PC-3 (cell line): ENCODE data around the gene CNGA1. TPM values are rescaled to one million over a fixed set of nuclear protein-coding genes. Genes with fewer than 3 reads are reported as not detected.

ENCODE experiments used
- ATAC-seq: fragments of 200-7000 bp; cut with Tn5 transposase; 2 replicates; pipeline ENCODE4 v1.9.1; 2020; ENCODE audit warnings: mild to moderate bottlenecking, moderate library complexity
- BruUV-seq: library from RNA; stranded (reverse); fragments of 400-500 nt; replicated peaks from 2 replicates; lab custom pipeline; 2021; lab: Mats Ljungman, UMichigan
- CTCF ChIA-PET: fragments of 300-600 bp; sonication (Branson Sonifier 250); formaldehyde crosslinking; loops from one replicate; lab custom pipeline; 2022; ENCODE audit warnings: antibody characterized with exemption; lab: Charles Lee
- POLR2A ChIA-PET: fragments of 300-600 bp; sonication (Branson Sonifier 250); formaldehyde crosslinking; loops from one replicate; lab custom pipeline; 2022; ENCODE audit warnings: antibody characterized with exemption; ENCODE audit not compliant: unreplicated experiment; lab: Charles Lee
- DNase-seq: peaks from one replicate; pipeline ENCODE4 v3.0.0-alpha.2; 2015
- H2AFZ ChIP-seq: fragments of 300-600 bp; sonication (generic); 2 replicates; pipeline ENCODE4 v1.6.0; 2016; ENCODE audit warnings: antibody characterized with exemption, low read length
- H3F3A ChIP-seq: fragments of 300-600 bp; sonication (generic); one replicate; pipeline ENCODE4 v1.6.0; 2017; ENCODE audit warnings: antibody characterized with exemption, low read length, control low read depth, mild to moderate bottlenecking; ENCODE audit not compliant: unreplicated experiment
- H3K27ac ChIP-seq: fragments of 300-600 bp; sonication (generic); 2 replicates; pipeline ENCODE4 v1.5.1; 2016; ENCODE audit warnings: mild to moderate bottlenecking, low read length
- H3K27me3 ChIP-seq: fragments of 300-600 bp; sonication (generic); 2 replicates; pipeline ENCODE4 v1.6.1; 2016; ENCODE audit warnings: low read length, mixed read lengths
- H3K36me3 ChIP-seq: fragments of 300-600 bp; sonication (generic); 2 replicates; pipeline ENCODE4 v1.6.1; 2016; ENCODE audit warnings: low read depth, mixed run types, low read length, mixed read lengths
- H3K4me1 ChIP-seq: fragments of 300-600 bp; sonication (generic); 2 replicates; pipeline ENCODE4 v1.5.1; 2016; ENCODE audit warnings: low read length; ENCODE audit not compliant: insufficient read depth
- H3K4me2 ChIP-seq: fragments of 300-600 bp; sonication (generic); 2 replicates; pipeline ENCODE4 v1.6.0; 2016; ENCODE audit warnings: low read length
- H3K4me3 ChIP-seq: fragments of 300-600 bp; sonication (generic); 2 replicates; pipeline ENCODE4 v1.5.1; 2016; ENCODE audit warnings: mild to moderate bottlenecking, low read length, mixed read lengths
- H3K79me2 ChIP-seq: fragments of 300-600 bp; sonication (generic); 2 replicates; pipeline ENCODE4 v1.6.1; 2017; ENCODE audit warnings: low read length, mixed read lengths
- H3K9ac ChIP-seq: fragments of 300-600 bp; sonication (generic); 2 replicates; pipeline ENCODE4 v1.6.0; 2016; ENCODE audit warnings: mild to moderate bottlenecking, low read length
- H3K9me2 ChIP-seq: fragments of 300-600 bp; sonication (generic); replicated peaks from 2 replicates; pipeline ENCODE4 v1.6.1; 2016; ENCODE audit warnings: mixed run types, low read length, mixed read lengths
- H3K9me3 ChIP-seq: fragments of 300-600 bp; sonication (generic); 2 replicates; pipeline ENCODE4 v1.6.1; 2016; ENCODE audit warnings: low read length, mixed read lengths
- H4K20me1 ChIP-seq: fragments of 300-600 bp; sonication (generic); 2 replicates; pipeline ENCODE4 v1.6.1; 2016; ENCODE audit warnings: low read length, mixed read lengths
- EZH2 ChIP-seq: fragments of 300-600 bp; sonication (generic); IDR thresholded peaks from one replicate; pipeline ENCODE4 v1.6.1; 2017; ENCODE audit warnings: antibody characterized with exemption, mild to moderate bottlenecking, low read length; ENCODE audit not compliant: unreplicated experiment
- EZH2phosphoT487 ChIP-seq: fragments of 300-600 bp; sonication (generic); IDR thresholded peaks from 2 replicates; pipeline ENCODE4 v1.6.1; 2018; ENCODE audit warnings: mild to moderate bottlenecking, antibody characterized with exemption, low read length, borderline replicate concordance
- intact Hi-C: fragments of 100-400 bp; cut with micrococcal nuclease; formaldehyde crosslinking; loops from 2 replicates; pipeline ENCODE4 v1.9.0; 2023
- total RNA-seq: library from RNA; depleted of rRNA; stranded (reverse); fragments of >200 nt; gene quantifications from 2 replicates; pipeline ENCODE4 v1.2.3, GENCODE V29; 2014
- TF ChIP-seq, protein P1 (sequence below): fragments of 300-600 bp; sonication (generic); conservative IDR thresholded peaks from 2 replicates; pipeline ENCODE4 v1.5.1; 2017; ENCODE audit warnings: antibody characterized with exemption, low read depth, mild to moderate bottlenecking, low read length

The CNGA1 gene
- total RNA-seq, 1 experiment from 2014 or later = 1.1 TPM

DNA sequence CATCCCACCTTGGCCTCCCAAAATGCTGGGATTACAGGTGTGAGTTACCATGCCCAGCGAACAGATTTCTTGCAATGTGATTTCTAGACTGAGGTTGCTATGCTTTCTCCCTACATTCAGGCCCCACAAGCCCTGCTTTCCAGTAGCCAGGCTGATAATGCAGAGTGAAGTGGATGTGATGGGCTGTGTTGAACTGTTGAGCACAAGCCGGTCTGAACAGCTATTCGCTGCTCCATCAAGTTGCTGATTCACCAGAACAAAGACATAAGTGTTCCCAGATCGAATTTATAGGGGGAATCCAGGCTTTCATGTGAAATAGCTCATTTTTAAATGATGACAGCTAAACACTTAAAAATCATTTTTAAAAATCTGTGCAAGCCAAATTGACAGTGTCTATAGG is 8.0 kb upstream of the CNGA1 start:
- ATAC-seq (no peak), DNase-seq (no peak)
- Histone ChIP-seq H3K9me2 (no peaks in the 10 kb centered on the region), H3K4me3 (no peak overlapping the region), H3K9ac (no peak overlapping the region), H3K4me2 (no peak overlapping the region), H3F3A (no peaks in the 10 kb centered on the region), H3K9me3 (no peaks in the 10 kb centered on the region), H3K27me3 (no peaks in the 10 kb centered on the region), H2AFZ (no peak overlapping the region), H3K36me3 (peaks cover 26% of the 10 kb centered on the region), H4K20me1 (no peaks in the 10 kb centered on the region), H3K4me1 (no peaks in the 10 kb centered on the region), H3K27ac (no peak overlapping the region), H3K79me2 (peaks cover 8% of the 10 kb centered on the region)
- POLR2A ChIA-PET = no interaction called here
- TF ChIP-seq, protein P1, sequence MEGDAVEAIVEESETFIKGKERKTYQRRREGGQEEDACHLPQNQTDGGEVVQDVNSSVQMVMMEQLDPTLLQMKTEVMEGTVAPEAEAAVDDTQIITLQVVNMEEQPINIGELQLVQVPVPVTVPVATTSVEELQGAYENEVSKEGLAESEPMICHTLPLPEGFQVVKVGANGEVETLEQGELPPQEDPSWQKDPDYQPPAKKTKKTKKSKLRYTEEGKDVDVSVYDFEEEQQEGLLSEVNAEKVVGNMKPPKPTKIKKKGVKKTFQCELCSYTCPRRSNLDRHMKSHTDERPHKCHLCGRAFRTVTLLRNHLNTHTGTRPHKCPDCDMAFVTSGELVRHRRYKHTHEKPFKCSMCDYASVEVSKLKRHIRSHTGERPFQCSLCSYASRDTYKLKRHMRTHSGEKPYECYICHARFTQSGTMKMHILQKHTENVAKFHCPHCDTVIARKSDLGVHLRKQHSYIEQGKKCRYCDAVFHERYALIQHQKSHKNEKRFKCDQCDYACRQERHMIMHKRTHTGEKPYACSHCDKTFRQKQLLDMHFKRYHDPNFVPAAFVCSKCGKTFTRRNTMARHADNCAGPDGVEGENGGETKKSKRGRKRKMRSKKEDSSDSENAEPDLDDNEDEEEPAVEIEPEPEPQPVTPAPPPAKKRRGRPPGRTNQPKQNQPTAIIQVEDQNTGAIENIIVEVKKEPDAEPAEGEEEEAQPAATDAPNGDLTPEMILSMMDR = no peak
- TF ChIP-seq EZH2 = no peak
- no peak for TF ChIP-seq EZH2phosphoT487
- CTCF ChIA-PET = no interaction called here
- intact Hi-C loops = no loop called here
- BruUV-seq = no TSS peak

DNA sequence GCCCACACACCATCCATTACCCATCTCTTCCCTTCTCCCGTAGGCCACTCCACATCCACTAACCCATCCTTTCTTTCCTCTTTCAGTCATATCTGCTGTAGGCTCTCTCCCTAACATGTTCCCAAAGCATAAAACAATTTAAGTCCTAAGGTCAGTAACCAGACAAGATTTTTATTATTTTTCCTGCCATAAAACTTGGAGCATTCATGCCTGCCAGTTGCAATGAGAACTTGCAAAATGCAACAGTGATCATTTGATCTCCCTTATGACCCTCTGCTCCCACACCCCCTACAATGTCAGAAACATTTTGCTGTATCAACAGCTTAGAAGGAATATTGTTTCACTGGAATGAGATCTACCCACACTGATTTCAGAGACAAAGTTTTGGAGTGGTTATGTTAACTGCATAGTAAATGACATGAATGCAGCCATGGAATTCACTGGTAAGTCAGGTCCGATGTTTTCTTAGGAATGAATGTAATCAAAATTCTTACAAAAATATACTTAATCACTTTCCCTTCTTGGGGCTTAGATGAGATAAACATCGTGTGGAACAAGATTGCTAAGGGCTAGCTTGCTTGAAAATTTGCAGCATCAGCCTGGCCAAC is 5.8 kb upstream of the CNGA1 start:
- H3K9me2 ChIP-seq = no peaks in the 10 kb centered on the region

DNA sequence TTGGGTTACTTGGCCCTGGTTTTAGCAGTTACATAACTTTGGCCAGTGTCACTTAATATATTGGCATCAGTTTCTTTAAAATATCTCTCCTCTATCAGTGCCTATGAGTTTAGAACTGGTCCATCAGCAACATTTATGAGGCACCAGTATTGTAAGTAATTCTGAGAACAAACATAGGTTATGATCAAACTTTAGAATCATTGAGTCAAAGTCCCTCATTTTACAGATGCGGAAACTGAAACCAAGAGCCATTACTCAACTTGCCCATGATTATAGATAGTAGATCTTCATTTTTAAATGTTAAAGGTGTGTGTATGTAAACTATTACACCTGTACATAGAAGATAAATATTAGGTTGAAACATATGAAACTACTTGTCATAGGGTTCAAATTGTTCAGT is 4.6 kb upstream of the CNGA1 start:
- intact Hi-C loops = no loop called here
- no TSS peak for BruUV-seq
- POLR2A ChIA-PET = no interaction called here

More for the DNA sequence above, 5.8 kb upstream of the CNGA1 start:
- Histone ChIP-seq H3K4me3 (no peak overlapping the region), H3K4me2 (no peak overlapping the region), H3K36me3 (peaks cover 16% of the 10 kb centered on the region), H2AFZ (no peak overlapping the region), H4K20me1 (no peaks in the 10 kb centered on the region), H3K27me3 (no peaks in the 10 kb centered on the region), H3K4me1 (peaks cover 8% of the 10 kb centered on the region), H3K79me2 (peaks cover 30% of the 10 kb centered on the region), H3F3A (no peaks in the 10 kb centered on the region), H3K27ac (no peak overlapping the region), H3K9me3 (no peaks in the 10 kb centered on the region), H3K9ac (no peak overlapping the region)
- ATAC-seq (no peak), DNase-seq (no peak)
- CTCF ChIA-PET = no interaction called here
- POLR2A ChIA-PET = no interaction called here
- TF ChIP-seq EZH2phosphoT487 (no peak), EZH2 (no peak)
- TF ChIP-seq, protein P1 = no peak
- intact Hi-C loops = no loop called here
- no TSS peak for BruUV-seq

More for the DNA sequence above, 4.6 kb upstream of the CNGA1 start:
- Histone ChIP-seq H3K4me1 (peaks cover 8% of the 10 kb centered on the region), H3K27ac (no peak overlapping the region), H2AFZ (no peak overlapping the region), H3K4me3 (no peak overlapping the region), H3K27me3 (no peaks in the 10 kb centered on the region), H3K9me2 (no peaks in the 10 kb centered on the region), H3K4me2 (no peak overlapping the region), H4K20me1 (no peaks in the 10 kb centered on the region), H3K79me2 (peaks cover 30% of the 10 kb centered on the region), H3K9me3 (no peaks in the 10 kb centered on the region), H3K36me3 (peaks cover 11% of the 10 kb centered on the region; the same call in 1 of the 2 replicates), H3K9ac (no peak overlapping the region), H3F3A (no peaks in the 10 kb centered on the region)
- TF ChIP-seq, protein P1 = no peak
- TF ChIP-seq EZH2 (no peak), EZH2phosphoT487 (no peak)
- DNase-seq = no peak
- ATAC-seq = no peak
- CTCF ChIA-PET = no interaction called here
